K562 (cell line): ENCODE results near the gene ZNF222.

ENCODE experiments used
- CTCF ChIP-seq, 3 experiments: IDR thresholded peaks in 2 of 3; conservative IDR thresholded peaks in 1 of 3; 2 replicates each; pipeline ENCODE4 v1.5.1; 2011 to 2012; ENCODE audit warnings: low read length in 3 of 3, mild to moderate bottlenecking in 3 of 3, control low read depth in 2 of 3, improper control_type of control experiment in 1 of 3, inconsistent platforms in 1 of 3, low read depth in 1 of 3, mixed read lengths in 1 of 3, moderate library complexity in 1 of 3; ENCODE audit not compliant: insufficient read depth in 2 of 3
- DLX4 ChIP-seq: fragments of 250-450 bp; sonication (Bioruptor Pico); IDR thresholded peaks from 2 replicates; pipeline ENCODE4 v1.6.1; 2021; ENCODE audit warnings: mild to moderate bottlenecking
- ELF1 ChIP-seq: fragments of 200-800 bp; sonication (Bioruptor generic); IDR thresholded peaks from 2 replicates; pipeline ENCODE4 v1.6.1; 2016; ENCODE audit warnings: missing genetic modification characterization, missing compliant biosample characterization
- EZH2 ChIP-seq: IDR thresholded peaks from 2 replicates; pipeline ENCODE4 v1.6.1; 2012; ENCODE audit warnings: low read depth, mild to moderate bottlenecking, inconsistent platforms, low read length, borderline replicate concordance
- GABPB1 ChIP-seq: sonication (generic); formaldehyde crosslinking; IDR thresholded peaks from 2 replicates; pipeline ENCODE4 v1.8.0; 2022; ENCODE audit warnings: mild to moderate bottlenecking, missing genetic modification reagents
- NR3C1 ChIP-seq: sonication (generic); formaldehyde crosslinking; IDR thresholded peaks from 2 replicates; pipeline ENCODE4 v1.8.1; 2022; ENCODE audit warnings: missing genetic modification reagents
- POLR3G ChIP-seq: IDR thresholded peaks from 2 replicates; pipeline ENCODE4 v1.6.1; 2011; ENCODE audit not compliant: insufficient read length, insufficient replicate concordance; ENCODE audit errors: extremely low read depth
- STAT5A ChIP-seq: IDR thresholded peaks from 2 replicates; pipeline ENCODE4 v1.6.1; 2012; ENCODE audit warnings: low read length, inconsistent platforms, borderline replicate concordance
- XRCC5 ChIP-seq: fragments of 200-400 bp; formaldehyde crosslinking; IDR thresholded peaks from 2 replicates; pipeline ENCODE4 v1.6.1; 2017; ENCODE audit warnings: low read depth, mild to moderate bottlenecking, low read length
- ZNF785 ChIP-seq: fragments of 250-450 bp; sonication (Bioruptor Pico); IDR thresholded peaks from 2 replicates; pipeline ENCODE4 v1.4.0; 2020; ENCODE audit warnings: mild to moderate bottlenecking

GRCh38 chr19:44010468-44010867 is 14.7 kb upstream of the ZNF222 start:
- TF ChIP-seq EZH2, result no peak
- TF ChIP-seq CTCF (IDR thresholded peaks at IDR 0.05 in 2 of 3, conservative IDR thresholded peaks at IDR 0.05 in 1 of 3; ENCODE audit: insufficient read depth in 2 of 3, low read depth in 1 of 3, low read length in 3 of 3), result no peak
- no peak for TF ChIP-seq ZNF785 (CRISPR knock-in tag)
- TF ChIP-seq GABPB1, result no peak
- TF ChIP-seq NR3C1, result no peak
- no peak for TF ChIP-seq ELF1 (tag)
- TF ChIP-seq STAT5A, result no peak
- TF ChIP-seq XRCC5, result no peak
- no peak for TF ChIP-seq POLR3G
- TF ChIP-seq DLX4 (CRISPR knock-in tag), result no peak
